GM23338 (cell line): ENCODE data around the gene CRHR1. TPM values are rescaled to one million over a fixed set of nuclear protein-coding genes. Genes with fewer than 3 reads are reported as not detected.
A peak's percentile ranks its signal among the peaks of the same experiment; 100 is the strongest.

Experiments used
- ATAC-seq: fragments of 200-7000 bp; cut with Tn5 transposase; 3 replicates; pipeline ENCODE4 v1.9.1; 2020
- DNase-seq: peaks from one replicate; pipeline ENCODE4 v3.0.0-alpha.2; 2015; ENCODE audit warnings: low spot score
- H2AFZ ChIP-seq: fragments of 200-600 bp; sonication (generic); 2 replicates; pipeline ENCODE4 v1.8.0; 2016; ENCODE audit warnings: antibody characterized with exemption, mild to moderate bottlenecking, moderate library complexity
- H3F3A ChIP-seq: fragments of 200-600 bp; sonication (generic); replicated peaks from 2 replicates; pipeline ENCODE4 v1.8.0; 2017; ENCODE audit warnings: antibody characterized with exemption, mixed run types, low read depth
- H3K27ac ChIP-seq: fragments of 200-600 bp; sonication (generic); 2 replicates; pipeline ENCODE4 v1.6.1; 2016; ENCODE audit warnings: low read depth
- H3K27me3 ChIP-seq: fragments of 200-600 bp; sonication (generic); 2 replicates; pipeline ENCODE4 v1.8.0; 2016; ENCODE audit warnings: mild to moderate bottlenecking, mixed run types, moderate library complexity; ENCODE audit not compliant: insufficient read depth
- H3K36me3 ChIP-seq: fragments of 200-600 bp; sonication (generic); 2 replicates; pipeline ENCODE4 v1.8.0; 2016; ENCODE audit warnings: mild to moderate bottlenecking; ENCODE audit not compliant: insufficient read depth
- H3K4me1 ChIP-seq: fragments of 200-600 bp; sonication (generic); 2 replicates; pipeline ENCODE4 v1.8.0; 2016; ENCODE audit warnings: mild to moderate bottlenecking, moderate library complexity; ENCODE audit not compliant: insufficient read depth
- H3K4me2 ChIP-seq: fragments of 200-600 bp; sonication (generic); 2 replicates; pipeline ENCODE4 v1.7.1; 2017; ENCODE audit warnings: mixed run types
- H3K4me3 ChIP-seq: fragments of 200-600 bp; sonication (generic); 2 replicates; pipeline ENCODE4 v1.6.1; 2016; ENCODE audit warnings: mixed run types
- H3K79me2 ChIP-seq: fragments of 200-600 bp; sonication (generic); replicated peaks from 2 replicates; pipeline ENCODE4 v1.8.0; 2017; ENCODE audit warnings: mild to moderate bottlenecking; ENCODE audit not compliant: insufficient read depth
- H3K9me2 ChIP-seq: fragments of 200-600 bp; sonication (generic); 2 replicates; pipeline ENCODE4 v1.8.0; 2017; ENCODE audit not compliant: insufficient read depth
- H4K20me1 ChIP-seq: fragments of 200-600 bp; sonication (generic); replicated peaks from 2 replicates; pipeline ENCODE4 v1.8.0; 2017; ENCODE audit warnings: mild to moderate bottlenecking; ENCODE audit not compliant: insufficient read depth
- H3K27ac Mint-ChIP-seq: 2 replicates; pipeline ENCODE4 v1.8.0; 2020; ENCODE audit warnings: inconsistent platforms, mild to moderate bottlenecking, moderate library complexity, mixed read lengths
- H3K27me3 Mint-ChIP-seq: 3 replicates; pipeline ENCODE4 v1.8.0; 2022; ENCODE audit warnings: low read depth, mild to moderate bottlenecking, moderate library complexity, mixed read lengths, inconsistent platforms; ENCODE audit not compliant: insufficient read depth, poor library complexity
- H3K36me3 Mint-ChIP-seq: 3 replicates; pipeline ENCODE4 v1.8.0; 2021; ENCODE audit warnings: low read depth, mild to moderate bottlenecking, inconsistent platforms, moderate library complexity, mixed read lengths
- H3K4me1 Mint-ChIP-seq: 3 replicates; pipeline ENCODE4 v1.8.0; 2020; ENCODE audit warnings: mild to moderate bottlenecking, inconsistent platforms, mixed read lengths
- H3K4me3 Mint-ChIP-seq: 3 replicates; pipeline ENCODE4 v1.8.0; 2021; ENCODE audit warnings: moderate library complexity, mild to moderate bottlenecking, inconsistent platforms, mixed read lengths
- H3K9me3 Mint-ChIP-seq: 3 replicates; pipeline ENCODE4 v1.8.0; 2020; ENCODE audit warnings: moderate library complexity, mild to moderate bottlenecking, inconsistent platforms, mixed read lengths
- CREB1 ChIP-seq: fragments of 250-450 bp; sonication (Bioruptor Pico); IDR thresholded peaks from 2 replicates; pipeline ENCODE4 v1.5.0; 2020; ENCODE audit warnings: low read depth, mild to moderate bottlenecking, moderate library complexity
- EZH2 ChIP-seq: fragments of 200-600 bp; sonication (generic); IDR thresholded peaks from one replicate; pipeline ENCODE4 v1.8.0; 2017; ENCODE audit warnings: antibody characterized with exemption, mild to moderate bottlenecking, low read depth; ENCODE audit not compliant: unreplicated experiment
- EZH2phosphoT487 ChIP-seq: fragments of 200-600 bp; sonication (generic); IDR thresholded peaks from one replicate; pipeline ENCODE4 v1.8.1; 2018; ENCODE audit warnings: antibody characterized with exemption; ENCODE audit not compliant: unreplicated experiment
- ZNF114 ChIP-seq: fragments of 250-450 bp; sonication (Bioruptor Pico); IDR thresholded peaks from 2 replicates; pipeline ENCODE4 v1.5.0; 2020; ENCODE audit warnings: mild to moderate bottlenecking, moderate library complexity
- polyA plus RNA-seq: library from polyadenylated mRNA; unstranded; fragments of >200 nt; fragmentation: Nextera tagmentation; extraction: Ambion mirVana; gene quantifications from 2 replicates; pipeline ENCODE4 v1.2.1, GENCODE V29; 2016
- total RNA-seq: library from RNA; depleted of rRNA; stranded (reverse); fragments of >200 nt; shearing (Covaris generic); gene quantifications from 2 replicates; pipeline ENCODE4 v1.2.3, GENCODE V29; 2014

Gene CRHR1
- total and polyA plus RNA-seq, 2 experiments from 2014 or later: 0.19 to 0.76 TPM

GRCh38 chr17:45785480-45786193 is 1.5 kb downstream of the CRHR1 start:
- H3K36me3 Mint-ChIP-seq: no peaks in the 10 kb centered on the region
- peaks cover 46% of the 10 kb centered on the region for H3K4me1 Mint-ChIP-seq
- Histone ChIP-seq H3K4me1 (peaks cover 33% of the 10 kb centered on the region), H3K79me2 (no peaks in the 10 kb centered on the region), H3K27ac (no peak overlapping the region), H3K4me3 (peak overlapping the region; percentile 89), H3K27me3 (peaks cover 64% of the 10 kb centered on the region), H3K4me2 (peak overlapping the region; percentile 98), H4K20me1 (peaks cover 8% of the 10 kb centered on the region; the same call in 1 of the 2 replicates), H3F3A (no peaks in the 10 kb centered on the region), H3K9me2 (no peaks in the 10 kb centered on the region), H3K36me3 (no peaks in the 10 kb centered on the region), H2AFZ (peak overlapping the region; percentile 91)
- no peaks in the 10 kb centered on the region for H3K9me3 Mint-ChIP-seq
- DNase-seq (peak; percentile 31), ATAC-seq (no peak)
- TF ChIP-seq EZH2phosphoT487: no peak
- TF ChIP-seq EZH2: peak; percentile 63
- peak overlapping the region; percentile 63 for H3K4me3 Mint-ChIP-seq
- peaks cover 47% of the 10 kb centered on the region for H3K27me3 Mint-ChIP-seq
- no peak overlapping the region for H3K27ac Mint-ChIP-seq

DNA sequence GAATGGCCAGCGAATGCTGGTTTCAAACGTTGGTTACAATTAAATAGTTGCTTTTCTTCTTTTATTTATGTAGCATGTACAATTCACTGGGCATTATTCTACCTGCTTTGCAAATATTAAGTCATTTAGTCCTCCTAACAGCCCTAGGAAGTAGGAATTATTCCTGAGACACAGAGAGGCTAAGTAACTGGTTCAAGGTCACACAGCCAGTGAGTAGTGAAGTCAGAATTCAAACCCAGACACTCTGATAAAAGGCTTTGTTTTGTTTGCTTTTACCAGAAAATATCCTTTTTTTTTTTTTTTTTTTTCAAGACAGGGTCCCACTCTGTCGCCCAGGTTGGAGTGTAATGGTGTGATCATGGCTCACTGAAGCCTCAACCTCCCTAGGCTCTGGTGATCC is 2.2 kb downstream of the CRHR1 start:
- no peaks in the 10 kb centered on the region for H3K9me2 ChIP-seq
- Mint-ChIP-seq H3K4me3 (no peak overlapping the region), H3K36me3 (no peaks in the 10 kb centered on the region), H3K27me3 (peaks cover 46% of the 10 kb centered on the region), H3K4me1 (peaks cover 47% of the 10 kb centered on the region), H3K27ac (no peak overlapping the region), H3K9me3 (no peaks in the 10 kb centered on the region)
- H2AFZ ChIP-seq: no peak overlapping the region
- H3K4me3 ChIP-seq: no peak overlapping the region
- H3K79me2 ChIP-seq: no peaks in the 10 kb centered on the region
- no peak overlapping the region for H3K4me2 ChIP-seq
- no peaks in the 10 kb centered on the region for H3F3A ChIP-seq
- peaks cover 8% of the 10 kb centered on the region; the same call in 1 of the 2 replicates for H4K20me1 ChIP-seq
- ATAC-seq (no peak), DNase-seq (no peak)
- no peaks in the 10 kb centered on the region for H3K36me3 ChIP-seq
- no peak overlapping the region for H3K27ac ChIP-seq
- H3K4me1 ChIP-seq: peaks cover 33% of the 10 kb centered on the region
- TF ChIP-seq CREB1: no peak
- no peak for TF ChIP-seq EZH2
- H3K27me3 ChIP-seq: peaks cover 62% of the 10 kb centered on the region

DNA sequence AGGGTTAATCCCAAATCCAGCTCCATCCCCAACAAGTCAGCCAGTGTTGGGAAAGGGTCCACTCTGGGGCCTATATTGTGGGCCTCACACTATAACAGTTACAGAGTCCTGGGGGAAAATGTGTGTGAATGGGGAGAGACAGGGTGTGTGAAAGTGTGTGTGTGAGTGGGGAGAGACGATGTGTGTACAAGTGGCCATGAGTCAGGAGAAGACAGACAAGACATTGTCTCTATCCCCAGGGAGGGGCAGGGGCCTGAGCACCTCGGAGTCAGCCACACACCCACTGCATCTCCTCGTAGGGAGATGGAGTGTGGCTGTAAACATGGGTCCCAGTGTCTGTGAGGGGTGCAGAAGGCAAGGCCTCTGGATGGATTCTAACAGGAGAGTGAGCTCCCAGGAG is 2.9 kb downstream of the CRHR1 start:
- Histone ChIP-seq H3K9me2 (no peaks in the 10 kb centered on the region), H3F3A (no peaks in the 10 kb centered on the region), H3K79me2 (no peaks in the 10 kb centered on the region), H3K4me3 (no peak overlapping the region), H3K4me2 (peak overlapping the region; percentile 32; the same call in 1 of the 2 replicates), H3K27ac (no peak overlapping the region), H2AFZ (no peak overlapping the region), H3K27me3 (peaks cover 55% of the 10 kb centered on the region), H3K4me1 (peaks cover 29% of the 10 kb centered on the region), H3K36me3 (no peaks in the 10 kb centered on the region), H4K20me1 (peaks cover 8% of the 10 kb centered on the region; the same call in 1 of the 2 replicates)
- ATAC-seq (no peak), DNase-seq (no peak)
- peaks cover 45% of the 10 kb centered on the region for H3K4me1 Mint-ChIP-seq
- peak overlapping the region; percentile 4; the same call in 1 of the 3 replicates for H3K4me3 Mint-ChIP-seq
- peaks cover 44% of the 10 kb centered on the region for H3K27me3 Mint-ChIP-seq
- no peaks in the 10 kb centered on the region for H3K9me3 Mint-ChIP-seq
- H3K27ac Mint-ChIP-seq: no peak overlapping the region
- no peaks in the 10 kb centered on the region for H3K36me3 Mint-ChIP-seq
- TF ChIP-seq EZH2: no peak
- no peak for TF ChIP-seq ZNF114 (CRISPR knock-in tag)
- no peak for TF ChIP-seq CREB1
